Upper lobe of left lung (tissue), 4 donors: ENCODE results near the gene DNAJC13.

Experiments
- POLR2A ChIP-seq, 4 donors: fragments of 450-650 bp; IDR thresholded peaks; one replicate each; pipeline ENCODE4 v1.5.1; 2016 to 2017; ENCODE audit warnings: antibody characterized with exemption in 4 of 4, mild to moderate bottlenecking in 2 of 4
- TF ChIP-seq, protein P1 (sequence below), 6 experiments: fragments of 450-650 bp in 4 of 6; fragments of 200-600 bp in 2 of 6; sonication (generic) in 2 of 6; IDR thresholded peaks; one replicate each; pipeline ENCODE4 v1.5.1; 2016 to 2019; ENCODE audit warnings: antibody characterized with exemption in 6 of 6

DNA sequence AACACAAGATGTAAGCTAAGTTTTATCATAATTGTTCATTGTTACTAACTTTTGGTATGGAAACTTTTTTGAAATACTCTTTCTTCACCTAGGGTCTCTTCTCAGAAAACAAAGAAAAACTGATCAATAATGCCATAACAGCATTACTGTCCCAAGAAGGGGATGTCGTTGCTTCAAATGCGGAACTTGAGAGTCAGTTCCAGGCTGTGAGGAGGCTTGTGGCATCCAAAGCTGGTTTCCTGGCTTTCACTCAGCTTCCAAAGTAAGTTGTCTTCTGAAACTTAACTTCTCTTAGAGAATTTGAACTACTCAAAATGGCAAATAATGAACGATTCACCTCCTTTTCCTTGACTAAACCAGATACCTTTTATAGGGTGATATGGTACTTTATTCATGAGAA, 39.3 kb downstream of the DNAJC13 start:
- TF ChIP-seq, protein P1, sequence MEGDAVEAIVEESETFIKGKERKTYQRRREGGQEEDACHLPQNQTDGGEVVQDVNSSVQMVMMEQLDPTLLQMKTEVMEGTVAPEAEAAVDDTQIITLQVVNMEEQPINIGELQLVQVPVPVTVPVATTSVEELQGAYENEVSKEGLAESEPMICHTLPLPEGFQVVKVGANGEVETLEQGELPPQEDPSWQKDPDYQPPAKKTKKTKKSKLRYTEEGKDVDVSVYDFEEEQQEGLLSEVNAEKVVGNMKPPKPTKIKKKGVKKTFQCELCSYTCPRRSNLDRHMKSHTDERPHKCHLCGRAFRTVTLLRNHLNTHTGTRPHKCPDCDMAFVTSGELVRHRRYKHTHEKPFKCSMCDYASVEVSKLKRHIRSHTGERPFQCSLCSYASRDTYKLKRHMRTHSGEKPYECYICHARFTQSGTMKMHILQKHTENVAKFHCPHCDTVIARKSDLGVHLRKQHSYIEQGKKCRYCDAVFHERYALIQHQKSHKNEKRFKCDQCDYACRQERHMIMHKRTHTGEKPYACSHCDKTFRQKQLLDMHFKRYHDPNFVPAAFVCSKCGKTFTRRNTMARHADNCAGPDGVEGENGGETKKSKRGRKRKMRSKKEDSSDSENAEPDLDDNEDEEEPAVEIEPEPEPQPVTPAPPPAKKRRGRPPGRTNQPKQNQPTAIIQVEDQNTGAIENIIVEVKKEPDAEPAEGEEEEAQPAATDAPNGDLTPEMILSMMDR (IDR thresholded peaks at IDR 0.05): no peak
- no peak for TF ChIP-seq POLR2A (IDR thresholded peaks at IDR 0.05)
